Epithelial cell of proximal tubule (primary cell): Measurements from ENCODE around the gene MPG. TPM values are rescaled to one million over a fixed set of nuclear protein-coding genes. Genes with fewer than 3 reads are reported as not detected.
A peak's percentile ranks its signal among the peaks of the same experiment; 100 is the strongest.
"Not testable (repeated sequence)": the region's sequence is repeated elsewhere in the genome, so short reads cannot be mapped to it uniquely, and the experiment has no call there.

Experiments used
- DNase-seq: peaks from one replicate; pipeline ENCODE4 v3.0.0-alpha.2; 2011; ENCODE audit warnings: low read depth
- H3K4me3 ChIP-seq: 2 replicates; pipeline ENCODE4 v1.5.1; 2011; ENCODE audit warnings: low read depth, mild to moderate bottlenecking, low read length
- total RNA-seq: library from RNA; depleted of rRNA; stranded (reverse); fragments of >200 nt; gene quantifications from 2 replicates; pipeline ENCODE4 v1.2.3, GENCODE V29; 2015
- TF ChIP-seq, protein P1 (sequence below): conservative IDR thresholded peaks from 2 replicates; pipeline ENCODE4 v1.5.1; 2012; ENCODE audit warnings: low read depth, mild to moderate bottlenecking, low read length

MPG gene, protein sequence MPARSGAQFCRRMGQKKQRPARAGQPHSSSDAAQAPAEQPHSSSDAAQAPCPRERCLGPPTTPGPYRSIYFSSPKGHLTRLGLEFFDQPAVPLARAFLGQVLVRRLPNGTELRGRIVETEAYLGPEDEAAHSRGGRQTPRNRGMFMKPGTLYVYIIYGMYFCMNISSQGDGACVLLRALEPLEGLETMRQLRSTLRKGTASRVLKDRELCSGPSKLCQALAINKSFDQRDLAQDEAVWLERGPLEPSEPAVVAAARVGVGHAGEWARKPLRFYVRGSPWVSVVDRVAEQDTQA
- 92.8 and 223 TPM in 2 replicates for total RNA-seq

DNA sequence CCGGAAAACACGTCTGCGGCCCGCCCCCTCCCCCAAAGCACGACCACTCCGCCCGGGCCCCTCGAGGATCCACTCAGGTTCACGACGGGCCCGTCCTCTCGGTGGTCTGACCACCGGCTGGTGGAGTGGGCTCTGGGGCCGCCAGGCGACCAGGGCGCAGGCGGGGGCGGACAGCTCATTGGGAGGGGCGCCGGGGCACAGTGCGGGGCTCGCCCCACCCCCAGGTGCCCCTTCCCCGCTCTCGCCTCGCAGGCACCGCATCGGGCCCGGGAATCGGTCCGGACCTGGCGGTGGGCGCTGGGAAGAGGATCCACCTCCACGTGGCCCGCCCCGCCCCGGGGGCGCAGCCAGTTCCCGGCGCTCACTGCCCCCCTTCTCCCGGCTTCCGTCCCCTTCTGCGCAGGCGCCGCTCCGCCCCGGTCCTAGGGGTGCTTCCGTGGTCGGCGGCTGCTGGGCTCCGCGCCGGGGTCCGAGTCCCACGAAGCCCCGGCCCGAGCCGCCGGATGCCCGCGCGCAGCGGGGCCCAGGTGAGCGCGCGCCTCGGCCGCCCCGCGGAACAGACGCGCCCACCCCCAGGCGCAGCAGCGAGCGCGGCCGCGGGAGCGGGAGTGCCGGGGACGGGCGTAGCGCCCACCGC lies at the start of gene MPG:
MPG (plus strand) TSS at position 419 of the 637 bp plus-strand sequence; CDS start at position 504, 85 bp downstream.
- TF ChIP-seq, protein P1, sequence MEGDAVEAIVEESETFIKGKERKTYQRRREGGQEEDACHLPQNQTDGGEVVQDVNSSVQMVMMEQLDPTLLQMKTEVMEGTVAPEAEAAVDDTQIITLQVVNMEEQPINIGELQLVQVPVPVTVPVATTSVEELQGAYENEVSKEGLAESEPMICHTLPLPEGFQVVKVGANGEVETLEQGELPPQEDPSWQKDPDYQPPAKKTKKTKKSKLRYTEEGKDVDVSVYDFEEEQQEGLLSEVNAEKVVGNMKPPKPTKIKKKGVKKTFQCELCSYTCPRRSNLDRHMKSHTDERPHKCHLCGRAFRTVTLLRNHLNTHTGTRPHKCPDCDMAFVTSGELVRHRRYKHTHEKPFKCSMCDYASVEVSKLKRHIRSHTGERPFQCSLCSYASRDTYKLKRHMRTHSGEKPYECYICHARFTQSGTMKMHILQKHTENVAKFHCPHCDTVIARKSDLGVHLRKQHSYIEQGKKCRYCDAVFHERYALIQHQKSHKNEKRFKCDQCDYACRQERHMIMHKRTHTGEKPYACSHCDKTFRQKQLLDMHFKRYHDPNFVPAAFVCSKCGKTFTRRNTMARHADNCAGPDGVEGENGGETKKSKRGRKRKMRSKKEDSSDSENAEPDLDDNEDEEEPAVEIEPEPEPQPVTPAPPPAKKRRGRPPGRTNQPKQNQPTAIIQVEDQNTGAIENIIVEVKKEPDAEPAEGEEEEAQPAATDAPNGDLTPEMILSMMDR, result no peak
- DNase-seq, result no peak

DNA sequence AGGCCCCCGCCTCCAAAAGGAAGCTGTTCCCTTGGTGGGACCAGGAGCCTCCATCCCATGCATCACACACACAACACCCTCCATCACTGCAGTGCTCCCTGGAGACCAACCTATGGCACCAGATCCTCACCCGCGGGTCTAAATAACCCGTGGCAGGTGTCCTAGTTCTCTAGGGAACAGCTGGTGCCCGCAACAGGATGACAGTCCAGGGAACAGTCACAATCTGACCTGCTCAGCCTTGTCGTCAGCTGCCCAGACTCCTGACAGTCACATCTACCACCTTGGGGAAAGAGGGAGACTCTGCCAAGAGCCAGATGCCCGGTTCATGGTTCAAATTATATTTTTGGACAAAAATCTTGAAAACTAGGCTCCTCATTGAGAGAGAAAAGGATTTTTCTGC lies 47.4 kb upstream of the MPG start:
- not testable (repeated sequence) for DNase-seq, H3K4me3 ChIP-seq

More for the DNA sequence above, at the start of gene MPG:
- H3K4me3 ChIP-seq, result peak within 1 kb of the TSS; percentile 71

DNA sequence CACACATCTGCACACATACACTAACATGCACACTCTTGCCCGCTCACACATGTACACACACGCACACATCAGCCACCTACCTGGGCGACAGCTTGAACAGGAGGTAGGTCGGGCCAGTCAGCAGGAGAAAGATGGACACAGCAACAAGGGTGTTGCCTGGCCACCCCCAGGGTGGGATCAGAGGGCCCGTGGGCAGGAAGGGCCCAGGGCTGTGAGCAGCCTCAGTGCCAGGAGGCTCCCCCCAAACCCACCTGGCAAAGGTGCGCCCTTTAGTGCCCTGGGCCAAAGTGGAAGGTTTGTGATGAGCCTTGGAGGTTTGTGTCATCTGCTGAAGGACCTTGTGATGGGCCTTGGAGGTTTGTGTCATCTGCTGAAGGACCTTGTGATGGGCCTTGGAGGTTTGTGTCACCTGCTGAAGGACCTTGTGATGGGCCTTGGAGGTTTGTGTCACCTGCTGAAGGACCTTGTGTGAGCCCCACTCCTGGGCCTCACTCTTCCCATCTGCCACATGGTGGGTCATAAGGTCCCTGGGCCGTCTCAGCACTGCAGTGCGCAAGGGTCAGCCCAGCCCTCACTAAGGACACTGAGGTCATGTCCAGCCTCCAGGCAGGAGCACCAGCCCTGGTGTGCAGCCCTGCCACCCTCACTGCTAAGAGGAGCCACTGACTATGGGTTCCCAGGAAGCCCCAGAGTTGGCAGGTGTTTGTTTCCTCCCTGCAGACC lies 44.7 kb upstream of the MPG start:
- H3K4me3 ChIP-seq, DNase-seq: not testable (repeated sequence)

- no peak overlapping the region for H3K4me3 ChIP-seq
- DNase-seq, result no peak
- TF ChIP-seq, protein P1, result no peak
Measured at GRCh38 chr16:33877-34647, 44.0 kb upstream of the MPG start.

DNA sequence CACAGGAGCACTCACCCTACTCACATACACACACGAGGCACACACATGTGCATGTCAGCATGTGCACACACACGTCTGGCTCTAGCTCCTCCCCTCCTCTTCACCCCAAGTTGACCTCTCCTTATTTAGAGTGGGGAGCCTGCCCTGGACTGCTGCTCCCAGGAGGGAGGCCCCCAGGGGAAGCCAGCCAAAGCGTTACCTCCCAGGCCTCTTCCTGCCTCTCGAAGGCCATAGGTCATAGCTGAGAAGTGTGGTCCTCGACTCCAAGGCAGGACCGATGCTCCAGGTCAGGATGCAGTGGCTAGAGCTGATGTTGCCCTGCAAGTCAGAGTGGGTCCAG lies 43.4 kb upstream of the MPG start:
- H3K4me3 ChIP-seq, result no peak overlapping the region
- DNase-seq, result no peak
- TF ChIP-seq, protein P1, result no peak

GRCh38 chr16:35011-35677 lies 42.9 kb upstream of the MPG start:
- H3K4me3 ChIP-seq, result no peak overlapping the region
- TF ChIP-seq, protein P1, result no peak
- DNase-seq, result no peak

DNA sequence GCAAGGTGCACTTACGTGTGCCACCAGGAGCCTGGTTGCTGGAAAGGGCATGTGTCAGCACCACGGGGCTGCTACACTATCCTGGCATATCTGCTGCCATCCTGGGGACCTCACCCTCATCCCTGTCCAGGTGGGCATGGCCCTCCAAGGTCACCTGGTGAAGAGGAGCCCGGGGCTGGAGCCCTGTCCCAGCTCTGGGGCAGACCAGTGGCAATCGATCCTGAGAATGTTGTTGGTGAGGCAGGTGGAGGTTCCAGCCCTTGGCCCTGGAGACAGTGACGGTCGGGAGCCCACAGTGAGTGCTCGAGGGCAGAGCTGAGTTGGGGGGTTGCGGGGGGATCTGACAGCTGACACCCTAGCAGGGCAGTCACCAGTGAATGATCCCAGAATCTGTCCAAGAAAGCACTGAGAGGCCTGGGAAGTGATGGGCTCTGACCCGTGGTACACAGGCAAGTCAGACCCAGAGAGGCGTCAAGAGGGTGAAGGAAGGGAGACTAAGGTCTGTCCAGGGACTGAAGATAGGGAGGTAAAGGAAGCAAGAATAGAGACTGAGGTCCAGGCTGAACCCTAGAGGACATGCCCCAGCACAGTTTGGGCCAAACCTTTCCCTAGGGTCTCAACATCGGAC lies 42.2 kb upstream of the MPG start:
- no peak overlapping the region for H3K4me3 ChIP-seq
- DNase-seq, result no peak
- TF ChIP-seq, protein P1, result no peak
